Bone marrow (tissue), 2 donors: Measurements from ENCODE around the gene CEP85.

Experiments used
- DNase-seq, 2 donors: peaks; one replicate each; lab custom pipeline; 2025; lab: John Stamatoyannopoulos, UW

CEP85 gene

DNA sequence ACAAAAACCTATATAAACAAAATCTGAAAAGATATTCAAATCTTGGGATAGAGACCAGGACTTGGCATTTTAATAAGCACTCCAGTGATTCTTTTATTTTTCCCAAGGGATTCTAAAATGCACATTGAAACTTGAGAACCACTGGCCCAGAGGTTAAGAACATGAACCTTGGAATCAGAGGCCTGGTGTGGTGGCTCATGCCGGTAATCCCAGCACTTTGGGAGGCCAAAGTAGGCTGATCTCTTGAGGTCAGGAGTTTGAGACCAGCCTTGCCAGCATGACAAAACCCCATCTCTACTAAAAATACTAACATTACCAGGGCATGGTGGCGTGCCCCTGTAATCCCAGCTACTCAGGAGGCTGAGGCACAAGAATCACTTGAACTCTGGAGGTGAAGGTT, 12.9 kb upstream of the CEP85 start:
- no peak for DNase-seq

DNA sequence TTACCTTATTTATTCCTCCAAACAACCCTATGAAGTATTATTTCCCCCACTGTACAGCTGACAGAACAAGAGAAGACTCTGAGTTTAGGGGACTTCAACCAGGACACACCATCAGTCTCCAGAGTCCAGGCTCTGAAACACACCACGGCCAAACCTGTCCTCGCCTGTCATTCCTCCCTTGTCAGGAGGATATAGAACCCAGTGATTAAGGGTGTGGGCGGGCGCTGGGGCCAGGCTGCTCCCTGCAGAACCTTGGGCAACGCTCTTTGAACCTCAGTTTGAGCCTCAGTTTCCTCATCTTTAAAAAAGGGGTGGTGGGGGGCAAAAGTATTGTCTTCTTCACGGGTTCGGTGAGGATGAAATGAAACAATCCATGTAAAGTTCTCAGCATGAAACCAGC, 9.4 kb upstream of the CEP85 start:
- DNase-seq, result no peak

DNA sequence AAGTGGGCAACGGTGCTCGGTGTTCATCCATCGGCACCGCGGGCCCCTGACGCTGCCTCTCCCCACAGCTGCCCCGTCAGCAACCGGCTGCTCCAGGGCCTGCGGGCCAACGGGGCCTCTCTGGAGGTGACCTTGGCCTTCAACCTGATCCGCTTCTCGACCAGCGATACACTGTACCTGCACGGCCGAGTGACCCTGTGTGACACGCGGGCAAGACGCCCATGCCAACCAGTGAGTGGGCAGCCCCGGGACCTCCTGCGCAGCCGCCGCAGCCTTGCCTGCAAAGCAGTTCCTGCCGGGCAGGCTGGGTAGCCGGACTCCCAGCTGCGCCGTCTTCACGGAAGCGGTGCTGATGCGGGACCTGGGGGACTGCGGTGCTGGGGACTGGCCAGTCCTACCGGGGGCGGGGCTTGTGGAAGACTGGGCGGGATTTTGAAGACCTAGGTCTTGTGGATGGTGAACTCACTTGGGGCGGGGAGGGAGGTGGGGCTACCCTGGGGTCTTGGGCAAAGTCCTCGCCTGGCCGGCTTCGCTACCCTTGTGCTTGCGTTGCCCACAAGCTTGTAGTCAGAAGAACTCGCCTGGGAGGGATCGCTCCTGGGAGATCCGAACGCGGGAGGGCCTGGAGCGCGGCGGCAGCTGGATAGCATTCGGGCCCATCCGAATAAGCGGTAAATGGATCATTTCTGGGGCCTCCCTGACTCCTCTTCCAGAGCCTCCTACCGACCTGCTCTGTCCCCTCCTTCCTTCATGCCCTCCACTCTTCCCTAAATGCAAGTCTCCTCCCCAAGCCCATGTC, 8.8 kb upstream of the CEP85 start:
- peak in 1 of 2 donors; percentile 17 for DNase-seq

DNA sequence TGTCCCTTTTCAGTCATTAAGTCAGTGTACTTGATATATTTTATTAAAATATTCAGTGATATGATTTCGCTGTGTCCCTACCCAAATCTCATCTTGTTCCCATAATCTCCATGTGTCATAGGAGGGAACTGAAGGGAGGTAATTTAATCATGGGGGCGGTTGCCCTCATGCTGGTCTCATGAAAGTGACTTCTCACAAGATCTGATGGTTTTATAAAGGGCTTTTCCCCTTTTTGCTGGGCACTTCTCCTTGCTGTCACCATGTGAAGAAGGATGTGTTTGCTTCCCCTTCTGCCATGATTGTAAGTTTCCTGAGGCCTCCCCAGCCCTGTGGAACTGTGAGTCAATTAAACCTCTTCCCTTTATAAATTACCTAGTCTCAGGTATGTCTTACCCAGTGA, 3.3 kb upstream of the CEP85 start:
- peak in 1 of 2 donors; percentile 7 for DNase-seq

DNA sequence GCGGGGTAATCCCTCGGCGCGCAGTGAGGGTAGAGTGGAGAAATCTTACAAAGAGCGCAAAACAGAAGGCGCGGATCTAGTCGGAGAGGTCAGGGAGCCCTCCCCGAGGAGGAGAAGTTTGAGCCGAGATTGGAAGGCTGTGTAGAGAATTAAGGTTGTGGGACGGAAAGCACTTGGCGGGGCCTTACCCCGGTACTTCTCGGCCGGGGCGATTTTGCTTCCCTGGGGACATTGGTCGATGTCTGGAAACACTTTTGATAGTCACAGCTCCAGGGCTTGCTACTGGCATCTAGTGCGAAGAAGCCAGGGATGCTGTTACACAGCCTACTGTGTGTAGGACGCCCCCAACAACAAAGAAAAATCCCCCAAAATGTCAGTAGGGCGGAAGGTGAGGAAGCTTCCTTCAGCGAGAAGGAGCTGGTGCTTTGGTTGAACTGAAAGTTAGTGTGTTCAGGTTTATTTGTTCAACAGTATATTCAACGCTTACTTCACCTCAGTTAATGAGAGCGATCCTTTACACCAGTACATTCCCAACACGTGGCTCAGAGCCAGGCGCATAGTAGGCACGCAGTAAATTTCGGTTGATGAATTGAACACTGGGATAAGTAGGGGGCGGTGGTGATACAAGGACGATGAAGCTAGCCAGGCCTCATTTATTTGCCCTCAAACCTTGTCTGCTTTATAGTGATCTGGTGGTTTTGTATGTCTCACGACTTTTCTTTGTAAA, 807 bp downstream of the CEP85 start:
- no peak for DNase-seq

DNA sequence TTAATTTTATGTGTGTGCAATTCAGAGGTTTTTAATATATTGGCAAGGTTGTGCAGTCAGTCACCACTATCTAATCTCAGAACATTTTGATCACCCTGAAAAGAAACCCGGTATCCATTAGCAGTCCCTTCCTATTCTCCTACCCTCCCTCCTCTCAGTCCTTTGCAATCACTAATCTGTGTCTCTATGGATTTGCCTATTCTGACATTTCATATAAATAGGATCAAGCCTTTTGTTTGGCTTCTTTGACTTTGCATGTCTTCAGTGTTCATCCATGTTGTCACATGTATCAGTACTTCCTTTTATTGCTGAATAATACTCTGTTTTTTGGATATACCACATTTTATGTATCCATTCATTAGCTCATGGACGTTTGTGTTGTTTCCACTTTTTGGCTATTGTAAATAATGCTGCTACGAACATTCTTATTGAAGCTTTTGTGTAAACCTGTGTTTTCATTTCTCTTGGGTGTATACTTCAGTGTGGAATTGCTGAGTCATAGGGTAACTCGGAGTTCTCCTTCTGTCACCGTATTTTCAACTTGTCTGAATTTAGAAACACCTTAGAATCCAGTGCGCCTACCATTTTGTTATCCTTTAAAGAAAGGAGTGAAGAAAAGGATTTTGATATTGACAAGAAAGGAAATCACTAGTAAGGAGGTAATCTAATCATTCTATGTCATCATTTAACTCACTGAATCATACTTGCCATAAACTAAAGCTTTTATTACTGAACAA, 3.4 kb downstream of the CEP85 start:
- DNase-seq, result peak in 1 of 2 donors; percentile 21

DNA sequence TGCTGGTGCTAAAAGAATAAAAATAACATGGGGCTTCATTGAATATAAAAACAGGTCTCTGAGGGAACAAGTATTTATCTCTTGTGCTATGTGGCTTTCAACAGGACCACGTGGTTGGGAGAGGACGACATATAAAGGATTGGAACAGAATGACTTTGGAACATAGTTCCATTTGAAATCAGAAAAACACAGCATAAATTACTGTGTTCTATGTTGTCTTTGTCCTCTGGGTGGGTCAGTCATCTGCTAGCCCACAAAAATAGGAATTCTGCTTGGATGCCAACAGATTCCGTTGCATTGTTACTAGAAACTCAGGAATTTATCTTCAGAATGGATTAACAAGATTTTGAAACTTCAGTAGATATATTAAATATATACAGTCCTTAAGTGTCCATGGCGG, 5.9 kb downstream of the CEP85 start:
- no peak for DNase-seq

DNA sequence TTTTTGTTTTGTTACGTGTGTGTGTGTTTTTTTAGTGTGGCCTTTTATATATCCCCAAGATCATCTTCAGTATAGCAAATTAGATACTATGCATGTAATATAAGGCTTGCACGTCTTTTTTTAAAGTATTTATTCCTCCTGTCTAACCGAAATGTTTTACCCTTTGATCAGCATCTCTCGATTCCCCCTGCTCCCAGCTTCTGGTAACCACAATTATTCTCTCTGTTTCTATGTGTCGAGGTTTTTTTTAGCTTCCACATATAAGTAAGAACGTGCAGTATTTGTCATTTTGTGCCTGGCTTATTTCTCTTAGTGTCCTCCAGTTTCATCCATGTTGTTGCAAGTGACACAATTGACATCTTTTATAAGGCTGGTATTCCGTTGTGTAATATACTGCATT, 18.7 kb downstream of the CEP85 start:
- no peak for DNase-seq

DNA sequence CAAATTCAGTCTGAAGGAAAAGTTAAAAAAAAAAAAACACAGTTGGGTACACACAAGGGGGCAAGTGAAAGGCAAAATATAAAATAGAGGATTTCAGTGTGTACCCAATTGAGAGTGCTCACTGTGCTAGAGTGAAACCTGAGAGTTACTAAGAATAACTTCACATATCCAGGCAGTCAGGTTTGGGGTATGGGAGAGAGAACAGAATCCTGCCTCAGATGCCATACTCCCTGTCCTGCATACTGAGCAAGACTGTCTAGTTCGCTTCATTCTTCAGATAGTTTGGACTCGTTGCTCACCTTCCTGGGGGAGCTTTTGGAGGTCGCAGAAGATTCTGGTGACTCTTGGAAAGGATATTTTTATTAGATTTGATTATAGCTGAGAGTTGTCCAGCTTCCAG, 20.4 kb downstream of the CEP85 start:
- DNase-seq, result no peak

DNA sequence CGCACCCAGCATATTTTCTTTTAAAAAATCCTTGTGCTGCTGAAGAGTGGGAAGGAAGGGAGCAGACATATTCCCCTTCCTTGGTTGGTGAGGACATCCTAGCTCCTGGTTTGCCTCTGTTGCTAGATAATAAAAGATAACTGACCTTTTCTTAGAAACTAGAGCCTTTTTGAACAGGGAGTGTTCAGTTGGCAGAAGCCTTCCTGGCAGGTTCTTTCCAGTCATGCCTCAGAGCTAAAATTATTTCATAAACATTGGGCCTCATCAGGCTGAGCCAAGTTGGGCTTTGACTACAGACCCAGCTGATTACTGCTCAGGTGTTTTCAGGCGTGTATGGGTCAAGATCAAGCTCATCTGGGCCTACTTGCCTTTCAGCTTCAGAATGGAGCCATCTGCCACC, 23.2 kb downstream of the CEP85 start:
- DNase-seq, result no peak

DNA sequence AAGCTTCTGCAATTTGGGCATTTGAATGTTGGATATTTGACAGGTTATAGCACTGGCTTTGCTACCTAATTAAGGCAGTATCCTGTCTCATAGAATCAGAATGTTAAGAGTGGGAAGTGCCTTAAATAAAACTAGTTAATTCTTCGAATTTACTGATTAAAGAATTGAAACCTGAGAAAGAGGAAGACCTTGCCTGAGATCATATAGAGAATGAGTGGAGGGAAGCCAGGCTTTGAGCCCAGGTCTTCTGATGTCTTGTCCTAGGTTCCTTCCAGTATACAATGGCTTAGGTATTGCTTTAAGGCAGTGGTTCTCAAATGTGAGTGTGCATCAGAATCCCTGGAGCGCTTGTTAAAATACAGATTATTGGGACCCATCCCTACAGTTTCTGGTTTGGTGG, 25.0 kb downstream of the CEP85 start:
- DNase-seq, result no peak

DNA sequence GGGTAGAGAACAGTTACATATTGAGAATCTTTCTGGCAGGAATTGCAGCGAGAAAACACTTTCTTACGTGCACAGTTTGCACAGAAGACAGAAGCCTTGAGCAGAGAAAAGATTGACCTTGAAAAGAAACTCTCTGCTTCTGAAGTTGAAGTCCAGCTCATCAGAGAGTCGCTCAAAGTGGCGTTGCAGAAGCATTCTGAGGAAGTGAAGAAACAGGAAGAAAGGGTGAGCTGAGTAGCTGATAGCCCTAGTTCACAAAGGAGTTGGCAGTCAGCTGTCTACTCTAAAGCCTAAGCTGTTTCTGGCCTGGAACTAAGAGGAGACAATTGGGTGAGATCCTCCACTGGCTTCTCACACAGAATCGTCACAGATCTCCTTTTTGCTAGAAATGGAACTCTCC, 25.6 kb downstream of the CEP85 start:
- peak in 1 of 2 donors; percentile 50 for DNase-seq

DNA sequence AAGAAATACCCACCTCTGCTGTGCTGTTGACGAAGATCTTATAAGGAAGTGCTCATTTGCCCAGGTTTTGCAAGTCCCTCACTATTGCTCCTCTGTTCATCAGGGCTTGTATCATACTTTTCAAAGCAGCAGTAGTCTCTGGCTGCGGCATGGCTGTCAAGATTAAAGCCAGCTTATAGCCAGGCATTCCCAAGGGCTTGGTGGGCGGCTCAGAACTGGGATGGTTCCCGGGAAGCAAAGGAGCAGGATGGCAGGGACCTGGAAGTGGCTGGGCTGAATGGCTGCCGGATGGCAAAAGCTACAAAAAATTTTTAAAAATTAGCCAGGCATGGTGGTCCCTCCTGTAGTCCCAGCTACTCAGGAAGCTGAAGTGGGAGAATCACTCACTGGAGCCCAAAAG, 29.2 kb downstream of the CEP85 start:
- DNase-seq, result no peak

DNA sequence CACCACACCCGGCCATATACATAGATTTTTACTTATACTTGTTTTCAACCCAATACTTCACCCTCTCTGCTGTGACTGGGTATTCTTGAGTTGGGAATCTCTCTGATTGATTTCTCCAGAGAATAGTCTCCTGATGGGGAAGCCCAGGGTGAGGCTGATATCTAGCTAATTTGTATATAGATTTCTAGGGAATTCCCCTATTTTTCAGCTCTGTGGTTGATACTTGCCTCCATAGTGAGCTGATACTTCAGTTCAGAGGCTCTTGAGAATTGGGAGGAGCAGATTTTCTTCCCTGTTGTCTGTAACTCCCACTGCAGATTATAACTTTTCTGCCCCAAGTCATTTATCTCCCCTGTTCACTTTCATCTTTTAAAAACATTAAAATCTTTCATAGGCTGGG, 31.4 kb downstream of the CEP85 start:
- no peak for DNase-seq

DNA sequence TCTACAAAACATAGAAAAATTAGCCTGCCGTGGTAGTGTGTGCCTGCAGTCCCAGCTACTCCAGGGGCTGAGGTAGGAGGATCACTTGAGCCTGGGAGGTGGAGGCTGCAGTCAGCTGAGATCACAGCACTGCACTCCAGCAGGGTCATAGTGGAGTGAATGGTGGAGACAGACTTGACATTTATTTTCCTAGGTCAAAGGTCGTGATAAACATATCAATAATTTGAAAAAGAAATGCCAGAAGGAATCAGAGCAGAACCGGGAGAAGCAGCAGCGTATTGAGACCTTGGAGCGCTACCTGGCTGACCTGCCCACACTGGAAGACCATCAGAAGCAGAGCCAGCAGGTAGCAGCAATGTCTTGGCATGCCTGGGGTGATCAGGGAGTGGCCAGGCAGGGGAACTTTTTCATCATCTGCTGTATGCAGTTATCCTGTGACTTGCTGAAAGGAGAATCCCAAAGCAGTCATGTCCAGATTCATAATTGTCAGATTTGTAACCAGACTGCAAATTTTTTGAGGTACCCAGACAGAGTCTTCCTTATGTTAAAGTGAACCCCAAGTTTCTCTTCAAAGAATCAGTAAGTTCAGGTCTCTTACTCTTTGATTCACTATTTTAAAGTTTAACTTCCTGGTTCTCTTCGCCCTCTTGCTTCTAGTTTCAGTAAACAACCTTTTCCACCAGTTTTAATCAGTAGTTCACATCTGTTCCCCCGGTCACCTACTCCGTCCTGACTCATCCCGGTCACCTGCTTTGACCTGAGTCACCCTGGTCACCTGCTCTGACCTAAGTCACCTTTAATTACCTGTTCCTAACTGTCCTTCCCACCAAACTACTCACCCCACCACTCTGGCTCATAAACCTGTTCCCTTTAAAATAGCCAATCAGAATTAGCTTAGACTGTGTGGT, 34.5 kb downstream of the CEP85 start:
- DNase-seq, result no peak

DNA sequence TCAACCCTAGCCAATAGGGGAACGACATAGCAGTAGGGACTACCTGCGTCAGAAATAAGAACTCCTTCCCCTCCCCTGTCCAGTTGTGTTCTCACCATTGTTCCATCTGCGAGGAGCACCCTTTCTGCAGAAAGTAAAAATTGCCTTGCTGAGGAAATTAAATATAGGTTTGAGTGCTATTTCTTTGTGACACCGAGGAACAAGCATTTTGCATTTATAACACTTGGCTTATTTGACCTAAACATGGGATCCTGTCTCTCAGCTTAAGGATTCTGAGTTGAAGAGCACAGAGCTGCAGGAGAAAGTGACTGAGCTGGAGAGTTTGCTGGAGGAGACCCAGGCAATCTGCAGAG, 35.2 kb downstream of the CEP85 start:
- no peak for DNase-seq

DNA sequence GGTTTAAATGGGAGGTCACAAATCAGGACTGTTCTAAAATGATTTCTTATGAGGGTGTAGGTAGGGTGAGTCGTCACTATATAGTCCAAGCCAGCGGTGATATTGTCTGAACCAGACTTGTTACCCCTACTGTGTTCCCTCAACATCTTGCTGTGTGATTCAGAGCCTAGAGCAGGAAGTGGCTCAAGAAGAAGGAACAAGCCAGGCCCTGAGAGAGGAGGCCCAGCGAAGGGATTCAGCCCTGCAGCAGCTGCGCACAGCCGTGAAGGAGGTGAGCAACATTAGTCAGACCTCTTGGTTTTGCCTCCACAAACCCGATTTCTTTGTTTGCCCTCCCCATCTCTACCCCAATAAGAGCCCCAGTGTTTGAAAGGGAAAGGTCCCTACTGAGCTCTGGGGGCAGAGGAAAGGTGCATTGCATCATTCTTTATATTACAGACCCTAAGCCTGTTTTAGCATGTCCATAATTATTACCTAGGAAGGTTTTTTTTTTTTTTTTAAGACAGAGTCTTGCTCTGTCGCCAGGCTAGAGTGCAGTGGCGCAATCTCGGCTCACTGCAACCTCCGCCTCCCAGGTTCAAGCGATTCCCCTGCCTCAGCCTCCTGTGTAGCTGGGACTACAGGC, 40.9 kb downstream of the CEP85 start:
- peak; percentile 32 to 72 for DNase-seq

DNA sequence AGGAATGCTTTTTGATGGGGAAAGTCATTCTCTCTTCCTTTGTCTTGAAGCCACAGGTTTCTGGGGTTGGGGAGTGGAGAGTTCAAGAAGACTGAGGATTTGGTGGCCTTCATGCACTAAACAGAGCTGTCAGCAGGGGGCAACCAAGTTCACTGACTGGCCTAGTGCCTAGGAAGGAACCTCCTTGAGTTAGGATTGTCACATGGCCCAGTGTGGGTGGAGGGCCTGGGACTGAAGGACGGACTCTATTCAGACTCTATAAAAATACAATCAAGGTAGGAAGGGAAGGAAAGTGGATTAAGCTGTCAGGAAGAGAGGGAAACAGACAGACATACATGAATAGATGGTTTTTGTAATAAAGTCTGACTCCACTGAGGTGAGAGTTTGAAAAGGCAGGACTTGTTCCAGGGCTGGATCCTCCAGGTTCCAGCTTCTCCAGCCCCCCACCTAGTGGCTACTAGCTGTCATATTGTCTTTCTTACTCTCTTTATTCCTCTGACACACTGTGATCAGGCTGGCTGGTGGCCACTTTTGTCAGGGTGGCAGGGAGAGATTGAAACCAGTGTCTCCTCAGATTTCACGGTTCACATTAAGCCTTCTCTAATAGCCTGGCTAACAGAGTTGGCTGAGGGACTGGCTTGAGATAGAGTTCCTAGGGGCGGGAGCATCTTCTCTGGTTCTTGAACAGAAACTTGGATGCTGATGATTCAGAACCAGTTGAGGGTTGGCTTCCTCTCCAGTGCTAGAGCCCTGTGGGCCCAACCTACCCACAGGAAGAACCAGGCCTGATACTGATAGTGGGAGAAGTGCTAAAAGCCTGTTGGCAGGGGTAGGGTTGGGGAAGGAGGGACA, 41.8 kb downstream of the CEP85 start:
- peak; percentile 39 to 97 for DNase-seq

DNA sequence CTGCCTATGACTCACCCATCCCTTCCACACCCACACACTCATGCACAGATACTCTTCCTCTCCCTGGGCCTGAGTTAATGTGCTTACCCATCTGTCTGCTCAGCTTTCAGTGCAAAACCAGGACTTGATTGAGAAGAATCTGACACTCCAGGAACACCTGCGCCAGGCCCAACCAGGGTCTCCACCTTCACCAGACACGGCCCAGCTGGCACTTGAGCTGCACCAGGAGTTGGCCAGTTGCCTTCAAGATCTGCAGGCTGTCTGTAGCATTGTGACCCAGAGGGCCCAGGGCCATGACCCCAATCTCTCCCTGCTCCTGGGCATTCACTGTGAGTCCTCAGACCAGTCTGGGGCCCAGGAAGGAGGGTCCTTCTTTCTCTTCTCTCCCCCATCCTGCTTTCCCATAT, 42.4 kb downstream of the CEP85 start:
- DNase-seq, result no peak

DNA sequence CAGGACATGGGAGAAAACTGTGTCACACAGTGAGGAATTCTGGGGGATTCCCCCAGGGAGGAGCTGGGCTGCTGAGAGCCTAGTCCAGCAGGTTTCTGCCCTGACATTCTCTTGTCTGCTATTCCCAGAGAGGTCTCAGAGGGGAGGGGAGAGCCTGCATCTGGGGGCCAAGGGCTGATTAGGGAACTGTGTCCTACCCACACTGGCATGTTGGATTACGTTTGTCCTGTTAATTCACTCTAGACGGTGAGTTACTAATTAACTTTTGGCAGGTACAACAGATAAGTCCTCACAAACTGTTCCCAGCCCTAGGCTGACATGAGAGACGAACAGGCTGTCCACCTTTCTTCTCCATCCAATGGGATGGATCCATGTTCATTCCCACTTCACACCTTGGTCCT, 43.3 kb downstream of the CEP85 start:
- DNase-seq, result no peak

DNA sequence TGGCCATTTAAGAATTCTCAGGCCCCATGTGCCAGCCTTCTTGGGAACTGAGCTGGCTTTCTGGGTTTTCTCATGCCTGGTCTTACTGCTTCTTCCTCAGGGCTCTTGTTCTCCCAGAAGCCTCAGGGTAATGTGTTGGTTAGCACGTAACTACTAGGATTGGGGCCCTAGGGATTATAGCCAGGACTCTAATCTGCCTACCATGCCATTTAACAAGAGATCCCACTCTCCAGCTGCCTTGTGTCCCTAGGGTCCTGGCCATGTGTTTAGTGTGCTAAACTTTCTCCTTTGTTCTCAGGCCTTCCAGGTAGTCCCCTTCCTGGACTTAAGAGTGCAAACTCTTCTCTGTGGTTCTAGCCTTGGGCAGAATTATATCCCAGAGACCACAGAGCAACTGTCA, 43.7 kb downstream of the CEP85 start:
- no peak for DNase-seq
